HG03095 (cell line): ENCODE results near the gene DNAAF5.

Experiments
- ATAC-seq: cut with Tn5 transposase; IDR thresholded peaks from one replicate; pipeline ENCODE4 v1.9.1; 2021; ENCODE audit warnings: moderate library complexity; ENCODE audit not compliant: unreplicated experiment

The DNAAF5 gene

GRCh38 chr7:831596-832166 lies 105.2 kb downstream of the DNAAF5 start:
- peak; percentile 61 for ATAC-seq

GRCh38 chr7:832167-832967 lies 105.9 kb downstream of the DNAAF5 start, which contains the start of gene SUN1:
Gene SUN1 (plus strand): TSS chr7:832476. CDS start chr7:832525, 49 bp downstream.
- peak; percentile 55 for ATAC-seq

- ATAC-seq = no peak
Measured at GRCh38 chr7:832968-833424, 106.5 kb downstream of the DNAAF5 start.

- ATAC-seq = no peak
Measured at GRCh38 chr7:833601-834258, 107.2 kb downstream of the DNAAF5 start.

- no peak for ATAC-seq
Measured at GRCh38 chr7:834277-834676, 107.8 kb downstream of the DNAAF5 start.

GRCh38 chr7:835021-835420 lies 108.5 kb downstream of the DNAAF5 start:
- ATAC-seq = no peak

- ATAC-seq = no peak
Measured at GRCh38 chr7:835485-836401, 109.2 kb downstream of the DNAAF5 start.
